Measurements from ENCODE around the gene RDH11. TPM values are rescaled to one million over a fixed set of nuclear protein-coding genes. Genes with fewer than 3 reads are reported as not detected.

RDH11 gene
- total and polyA plus RNA-seq, 10 of the 15 experiments (the other 5 are each of a cell fraction or from before 2014, with no cell fraction given) = 49.7 to 161 (median 77.2) TPM

DNA sequence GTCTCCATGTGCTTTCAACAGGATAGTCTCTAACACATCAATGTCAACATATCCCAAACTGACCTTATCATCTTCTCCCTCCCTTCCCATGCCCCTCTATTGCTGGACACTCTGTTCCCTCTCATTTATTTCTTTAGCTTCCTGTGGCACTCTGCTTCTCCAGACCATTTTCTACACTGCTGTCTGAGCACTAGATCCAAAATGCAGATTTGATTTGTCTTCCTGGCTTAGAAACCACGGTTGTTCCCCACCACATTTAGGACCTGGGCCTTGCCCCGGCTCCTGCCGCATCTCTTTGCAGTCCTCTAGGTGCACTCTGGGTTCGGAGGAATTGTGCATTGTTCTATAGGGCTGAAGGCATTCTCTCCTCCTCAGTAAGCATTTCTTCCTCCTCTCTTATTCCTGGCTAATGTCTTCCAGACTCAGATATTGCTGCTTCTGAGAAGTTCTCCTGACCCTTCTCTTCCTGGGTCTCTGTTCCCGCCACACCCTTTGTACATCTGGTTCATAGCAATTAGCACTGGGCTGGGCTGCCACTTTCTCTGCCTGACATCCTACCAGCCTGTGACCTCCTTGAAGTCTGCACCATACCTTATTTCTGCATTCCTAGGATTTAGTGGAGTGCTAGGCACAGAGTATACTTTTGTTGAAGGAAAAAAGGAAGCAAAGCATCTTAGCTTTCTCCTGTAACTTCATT is 62.0 kb downstream of the RDH11 start:
- DNase-seq (ENCODE audit: low read depth, low spot score) (no peak), FAIRE-seq (no peak), ATAC-seq (no peak)
- Histone ChIP-seq H3K9ac (ENCODE audit: control insufficient read depth, insufficient read depth, low read length) (no peak overlapping the region), H3K4me2 (ENCODE audit: control insufficient read depth, insufficient read depth) (no peak overlapping the region), H3K36me3 (ENCODE audit: control insufficient read depth in 2 of 2, insufficient read depth in 2 of 2, low read length in 1 of 2) (no peaks in the 10 kb centered on the region), H3K27me3 (replicated peaks in 1 of 2; ENCODE audit: control insufficient read depth in 2 of 2, insufficient read depth in 2 of 2, low read length in 1 of 2) (no peaks in the 10 kb centered on the region), H4K20me1 (ENCODE audit: control insufficient read depth, insufficient read depth) (no peaks in the 10 kb centered on the region), H3K4me3 (no peak overlapping the region), H3K4me1 (ENCODE audit: control insufficient read depth, insufficient read depth, low read length) (no peaks in the 10 kb centered on the region), H3K9me3 (replicated peaks; ENCODE audit: control insufficient read depth, insufficient read depth, low read length) (no peaks in the 10 kb centered on the region), H3K79me2 (ENCODE audit: control insufficient read depth, insufficient read depth, low read length) (no peaks in the 10 kb centered on the region), H2AFZ (ENCODE audit: control insufficient read depth, low read depth, low read length) (no peak overlapping the region), H3K27ac (ENCODE audit: control insufficient read depth, insufficient read depth) (no peak overlapping the region)
- ChIA-PET POLR2A (interaction anchor here (0.7 to 0.9 kb wide), 2 partner anchors 60 to 1171 kb away, joined by 3 to 4 read pairs; no protein-coding TSS in a partner anchor), CTCF (interaction anchor here (1.2 kb wide), 1 partner anchor 71 kb away, joined by 8 read pairs; no protein-coding TSS in a partner anchor), RAD21 (ENCODE audit: unreplicated experiment) (interaction anchor here (1.6 kb wide), 1 partner anchor 15 kb away, joined by 6 read pairs; no protein-coding TSS in a partner anchor), SMC1A (ENCODE audit: uncharacterized antibody, unreplicated experiment) (no interaction called here)
- WGBS (ENCODE audit: insufficient coverage, insufficient replicate concordance, low lambda C conversion rate, missing lambda C conversion rate) = 69% methylated on average over 5 of the region's 5 CpGs
- intact Hi-C loops (cut with micrococcal nuclease; ENCODE audit: unreplicated experiment) = no loop called here
- in situ Hi-C loops (cut with MboI) = no loop called here
- BruUV-seq (replicated peaks) = no TSS peak
- TF ChIP-seq ZBTB33 (IDR thresholded peaks at IDR 0.05) (no peak), JUNB (IDR thresholded peaks at IDR 0.05) (no peak), LARP7 (IDR thresholded peaks at IDR 0.05) (no peak), ZBTB40 (IDR thresholded peaks at IDR 0.05; ENCODE audit: borderline replicate concordance) (no peak), WRNIP1 (IDR thresholded peaks at IDR 0.05; ENCODE audit: borderline replicate concordance, low read depth, low read length) (no peak), CREB1 (IDR thresholded peaks at IDR 0.05; ENCODE audit: low read depth) (no peak), SUZ12 (IDR thresholded peaks at IDR 0.05; ENCODE audit: unreplicated experiment) (no peak), PML (IDR thresholded peaks at IDR 0.05; ENCODE audit: low read length) (no peak), CHD4 (IDR thresholded peaks at IDR 0.05) (no peak), CHD2 (IDR thresholded peaks at IDR 0.05; ENCODE audit: borderline replicate concordance, low read depth, low read length) (no peak)
- TF ChIP-seq, protein P1, sequence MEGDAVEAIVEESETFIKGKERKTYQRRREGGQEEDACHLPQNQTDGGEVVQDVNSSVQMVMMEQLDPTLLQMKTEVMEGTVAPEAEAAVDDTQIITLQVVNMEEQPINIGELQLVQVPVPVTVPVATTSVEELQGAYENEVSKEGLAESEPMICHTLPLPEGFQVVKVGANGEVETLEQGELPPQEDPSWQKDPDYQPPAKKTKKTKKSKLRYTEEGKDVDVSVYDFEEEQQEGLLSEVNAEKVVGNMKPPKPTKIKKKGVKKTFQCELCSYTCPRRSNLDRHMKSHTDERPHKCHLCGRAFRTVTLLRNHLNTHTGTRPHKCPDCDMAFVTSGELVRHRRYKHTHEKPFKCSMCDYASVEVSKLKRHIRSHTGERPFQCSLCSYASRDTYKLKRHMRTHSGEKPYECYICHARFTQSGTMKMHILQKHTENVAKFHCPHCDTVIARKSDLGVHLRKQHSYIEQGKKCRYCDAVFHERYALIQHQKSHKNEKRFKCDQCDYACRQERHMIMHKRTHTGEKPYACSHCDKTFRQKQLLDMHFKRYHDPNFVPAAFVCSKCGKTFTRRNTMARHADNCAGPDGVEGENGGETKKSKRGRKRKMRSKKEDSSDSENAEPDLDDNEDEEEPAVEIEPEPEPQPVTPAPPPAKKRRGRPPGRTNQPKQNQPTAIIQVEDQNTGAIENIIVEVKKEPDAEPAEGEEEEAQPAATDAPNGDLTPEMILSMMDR (IDR thresholded peaks at IDR 0.05 in 2 of 3, conservative IDR thresholded peaks at IDR 0.05 in 1 of 3; ENCODE audit: control insufficient read depth in 2 of 3, extremely low read depth in 1 of 3, insufficient read depth in 1 of 3, low read depth in 3 of 3, low read length in 3 of 3) = no peak
- TF ChIP-seq, protein P2, sequence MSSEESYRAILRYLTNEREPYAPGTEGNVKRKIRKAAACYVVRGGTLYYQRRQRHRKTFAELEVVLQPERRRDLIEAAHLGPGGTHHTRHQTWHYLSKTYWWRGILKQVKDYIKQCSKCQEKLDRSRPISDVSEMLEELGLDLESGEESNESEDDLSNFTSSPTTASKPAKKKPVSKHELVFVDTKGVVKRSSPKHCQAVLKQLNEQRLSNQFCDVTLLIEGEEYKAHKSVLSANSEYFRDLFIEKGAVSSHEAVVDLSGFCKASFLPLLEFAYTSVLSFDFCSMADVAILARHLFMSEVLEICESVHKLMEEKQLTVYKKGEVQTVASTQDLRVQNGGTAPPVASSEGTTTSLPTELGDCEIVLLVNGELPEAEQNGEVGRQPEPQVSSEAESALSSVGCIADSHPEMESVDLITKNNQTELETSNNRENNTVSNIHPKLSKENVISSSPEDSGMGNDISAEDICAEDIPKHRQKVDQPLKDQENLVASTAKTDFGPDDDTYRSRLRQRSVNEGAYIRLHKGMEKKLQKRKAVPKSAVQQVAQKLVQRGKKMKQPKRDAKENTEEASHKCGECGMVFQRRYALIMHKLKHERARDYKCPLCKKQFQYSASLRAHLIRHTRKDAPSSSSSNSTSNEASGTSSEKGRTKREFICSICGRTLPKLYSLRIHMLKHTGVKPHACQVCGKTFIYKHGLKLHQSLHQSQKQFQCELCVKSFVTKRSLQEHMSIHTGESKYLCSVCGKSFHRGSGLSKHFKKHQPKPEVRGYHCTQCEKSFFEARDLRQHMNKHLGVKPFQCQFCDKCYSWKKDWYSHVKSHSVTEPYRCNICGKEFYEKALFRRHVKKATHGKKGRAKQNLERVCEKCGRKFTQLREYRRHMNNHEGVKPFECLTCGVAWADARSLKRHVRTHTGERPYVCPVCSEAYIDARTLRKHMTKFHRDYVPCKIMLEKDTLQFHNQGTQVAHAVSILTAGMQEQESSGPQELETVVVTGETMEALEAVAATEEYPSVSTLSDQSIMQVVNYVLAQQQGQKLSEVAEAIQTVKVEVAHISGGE (CRISPR knock-in tag; IDR thresholded peaks at IDR 0.05) = no peak
